Measurements from ENCODE around the gene UBE4B.
"Not testable (repeated sequence)": the region's sequence is repeated elsewhere in the genome, so short reads cannot be mapped to it uniquely, and the experiment has no call there.

Gene UBE4B

GRCh38 chr1:10179406-10180091 lies 146.8 kb downstream of the UBE4B start:
- DNase-seq, result no peak

GRCh38 chr1:10181154-10181553 lies 148.4 kb downstream of the UBE4B start:
- DNase-seq, result no peak

DNA sequence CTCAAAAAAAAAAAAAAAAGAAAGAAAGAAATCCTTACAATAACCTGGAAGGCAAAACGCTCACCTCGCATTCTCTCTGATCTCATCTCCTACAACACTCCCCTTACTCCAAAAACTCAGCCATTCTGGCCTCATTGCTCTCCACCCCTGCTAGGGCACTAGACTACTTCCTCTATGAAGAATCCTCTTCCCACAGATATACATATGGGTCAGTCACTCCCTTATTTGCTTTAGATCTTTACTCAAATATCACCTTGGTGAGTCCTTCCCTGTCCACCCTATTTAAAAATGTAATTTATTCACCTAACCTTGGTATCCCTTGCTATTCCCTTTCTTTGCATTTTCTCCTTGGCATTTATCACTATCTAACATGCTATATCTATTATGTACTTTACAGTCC lies 153.0 kb downstream of the UBE4B start:
- DNase-seq, result no peak

DNA sequence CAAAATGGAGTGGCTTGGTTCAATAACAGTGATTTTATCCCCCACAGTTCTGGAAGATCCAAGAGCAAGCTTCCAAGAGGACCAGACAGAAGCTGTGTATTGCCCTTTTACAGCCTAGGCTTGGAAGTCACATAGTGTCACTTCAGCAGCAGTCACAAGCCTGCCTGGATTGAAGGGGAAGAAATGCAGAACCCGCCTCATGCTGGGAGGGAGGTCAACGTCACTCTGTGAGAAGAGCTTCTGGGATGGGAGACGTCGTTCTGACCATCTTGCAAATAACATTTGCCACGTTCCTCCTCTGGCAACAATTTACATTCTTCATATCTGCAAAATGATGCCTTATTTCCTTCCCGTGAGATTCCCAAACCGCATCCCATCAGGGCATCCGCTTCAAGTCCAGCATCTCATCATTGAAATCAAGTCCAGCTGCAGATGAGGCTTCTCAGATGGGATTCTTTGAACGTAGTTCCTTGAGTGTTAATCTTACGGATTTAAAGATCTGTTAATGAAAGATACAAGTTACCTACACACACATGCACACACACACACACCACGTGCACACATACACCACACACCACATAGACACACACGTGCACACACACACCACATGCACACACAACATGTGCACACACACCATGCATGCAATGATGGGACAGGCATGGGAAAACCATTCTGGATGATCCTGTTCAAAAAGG lies 153.7 kb downstream of the UBE4B start:
- no peak for DNase-seq

DNA sequence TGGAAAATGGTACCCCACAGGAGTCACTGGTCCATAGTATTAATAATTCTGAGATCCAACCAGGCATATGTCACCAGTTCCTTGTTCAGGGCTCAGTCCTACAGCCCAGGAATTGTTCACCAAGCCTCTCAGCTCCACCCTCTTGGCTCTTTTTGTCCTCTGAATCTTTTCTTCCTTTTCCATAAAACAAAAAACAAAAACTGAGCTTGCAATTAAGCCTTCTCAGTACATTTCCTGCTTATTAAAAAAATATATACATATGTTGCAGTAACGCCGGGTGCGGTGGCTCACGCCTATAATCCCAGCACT lies 154.2 kb downstream of the UBE4B start:
- no peak for DNase-seq

DNA sequence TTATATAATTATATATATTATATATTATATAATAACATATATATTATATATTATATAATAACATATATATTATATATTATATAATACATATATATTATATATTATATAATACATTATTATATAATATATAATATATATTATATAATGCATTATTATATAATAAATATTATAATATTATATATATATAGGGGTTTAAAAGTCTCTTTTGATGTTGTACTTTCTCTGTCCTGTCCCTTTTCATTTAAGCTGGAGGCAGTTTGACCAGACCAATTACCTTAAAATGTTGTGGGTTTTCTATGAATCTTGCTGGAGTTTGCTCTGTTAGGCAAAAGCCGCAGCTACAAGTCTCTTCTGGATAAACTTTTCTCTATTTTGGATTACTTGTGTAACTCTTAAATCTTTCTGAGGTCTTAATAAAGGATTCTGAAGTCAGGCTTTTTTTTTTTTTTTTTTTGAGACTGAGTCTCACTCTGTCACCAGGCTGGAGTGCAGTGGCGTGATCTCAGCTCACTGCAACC lies 155.4 kb downstream of the UBE4B start:
- DNase-seq, result no peak

DNA sequence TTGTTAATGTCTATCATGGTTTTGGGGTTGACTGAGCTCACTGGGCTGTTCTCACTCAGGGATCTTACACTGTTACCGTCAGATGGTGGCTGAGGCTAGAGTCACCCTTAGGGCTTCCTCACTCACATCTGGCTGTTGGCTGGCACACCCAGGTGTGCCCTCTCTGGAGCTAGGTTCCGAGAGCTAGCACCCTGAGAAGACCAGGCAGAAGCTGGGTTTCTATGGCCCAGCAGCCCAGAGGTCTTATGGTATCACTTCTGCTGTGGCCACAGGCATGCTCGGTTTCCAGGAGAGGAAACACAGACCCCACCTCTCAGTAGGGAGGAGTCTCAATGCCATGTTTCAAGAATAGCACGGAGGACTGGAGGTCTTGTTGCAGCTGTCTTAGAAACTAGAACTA lies 156.9 kb downstream of the UBE4B start:
- no peak for DNase-seq

DNA sequence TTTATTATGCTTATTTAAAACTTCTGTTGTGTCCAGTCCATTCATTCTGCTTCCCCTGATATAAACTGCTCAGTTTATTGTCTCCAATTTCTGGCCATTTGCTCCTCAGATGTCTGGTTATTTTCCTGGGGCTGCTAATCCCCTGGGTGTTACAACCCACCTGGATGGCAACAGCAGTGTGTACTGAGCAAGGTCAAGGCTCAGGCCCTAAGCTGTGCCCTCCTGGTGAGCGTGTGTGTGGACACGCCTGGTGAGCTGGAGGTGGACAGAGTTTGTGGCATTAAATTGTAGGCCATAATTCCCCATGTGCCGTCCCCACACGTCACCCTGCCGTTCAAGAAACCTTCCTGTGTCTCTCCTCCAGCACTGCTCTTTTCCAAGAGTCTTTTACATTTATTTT lies 159.5 kb downstream of the UBE4B start:
- no peak for DNase-seq

DNA sequence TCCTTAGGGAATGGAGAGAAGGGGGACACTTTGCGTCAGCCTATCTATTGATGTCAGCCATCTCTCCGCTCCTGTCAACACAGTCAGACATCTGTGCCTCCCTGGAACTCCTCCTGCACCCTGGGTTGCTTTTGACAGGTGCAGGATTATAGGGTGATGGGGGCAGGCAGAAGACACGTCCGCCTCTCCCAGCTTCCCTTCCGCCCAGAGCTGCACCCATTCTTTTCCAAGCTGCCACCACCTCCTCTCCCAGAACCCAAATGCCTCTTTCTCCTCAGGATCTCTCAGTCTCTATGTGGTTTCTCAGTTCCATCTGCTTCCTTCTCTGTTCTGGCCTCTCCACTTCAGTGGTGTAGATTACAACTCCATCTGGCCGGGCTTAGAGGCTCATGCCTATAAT lies 160.5 kb downstream of the UBE4B start:
- no peak for DNase-seq

DNA sequence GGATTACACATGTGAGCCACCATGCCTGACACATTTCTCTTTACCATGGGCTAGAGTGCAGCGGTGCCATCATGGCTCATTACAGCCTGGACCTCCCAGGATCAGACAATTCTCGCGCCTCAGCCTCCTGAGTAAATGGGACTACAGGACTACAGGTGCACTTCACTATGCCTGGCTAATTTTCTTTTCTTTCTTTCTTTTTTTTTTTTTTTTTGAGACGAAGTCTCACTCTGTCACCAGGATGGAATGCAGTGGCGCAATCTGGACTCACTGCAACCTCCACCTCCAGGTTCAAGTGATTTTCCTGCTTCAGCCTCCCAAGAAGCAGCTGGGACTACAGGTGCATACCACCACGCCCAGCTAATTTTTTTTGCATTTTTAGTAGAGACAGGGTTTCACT lies 162.8 kb downstream of the UBE4B start:
- no peak for DNase-seq

- DNase-seq, result no peak
Measured at GRCh38 chr1:10196976-10197375, 164.2 kb downstream of the UBE4B start.

GRCh38 chr1:10200620-10201019 lies 167.9 kb downstream of the UBE4B start:
- no peak for DNase-seq

DNA sequence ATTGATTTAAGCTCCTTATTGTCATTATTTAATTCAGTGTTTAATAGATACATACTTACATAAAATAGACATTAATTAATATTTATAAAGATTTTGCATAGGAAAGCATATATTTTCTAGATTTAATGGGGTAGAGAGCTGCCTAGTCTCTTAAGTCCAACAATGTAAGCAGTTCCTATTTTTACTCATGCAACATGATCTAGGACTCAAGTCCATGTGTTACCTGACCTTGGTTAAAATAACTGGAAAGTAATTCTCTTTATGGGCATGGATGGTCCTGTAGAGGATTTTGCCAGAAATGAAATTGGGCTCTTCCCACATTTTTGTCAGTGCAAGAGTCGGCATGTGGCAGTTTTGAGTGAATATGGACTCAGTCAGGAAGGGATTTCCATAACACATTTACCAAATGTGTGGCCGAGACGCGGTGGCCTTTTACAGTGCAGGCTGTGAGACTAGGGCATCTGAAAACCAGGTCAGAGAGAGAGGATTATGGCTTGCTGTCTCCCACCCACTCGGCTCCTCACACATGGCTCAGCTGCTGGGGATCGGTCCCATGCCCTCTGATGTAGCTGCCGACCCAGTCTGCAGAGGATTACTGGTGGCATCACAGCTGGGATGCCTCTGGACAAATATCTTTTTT lies 171.4 kb downstream of the UBE4B start:
- DNase-seq, result no peak

DNA sequence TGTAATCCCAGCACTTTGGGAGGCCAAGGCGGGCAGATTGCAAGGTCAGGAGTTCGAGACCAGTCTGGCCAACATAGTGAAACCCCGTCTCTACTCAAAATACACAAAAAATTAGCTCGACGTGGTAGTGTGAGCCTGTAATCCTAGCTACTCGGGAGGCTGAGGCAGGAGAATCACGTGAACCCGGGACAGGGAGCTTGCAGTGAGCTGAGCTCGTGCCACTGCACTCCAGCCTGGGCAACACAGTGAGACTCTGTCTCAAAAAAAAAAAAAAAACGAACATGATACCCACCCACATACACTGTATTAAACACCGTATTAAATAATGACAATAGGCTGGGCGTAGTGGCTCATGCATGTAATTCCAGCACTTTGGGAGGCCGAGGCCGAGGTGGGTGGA lies 172.4 kb downstream of the UBE4B start:
- DNase-seq, result not testable (repeated sequence)

GRCh38 chr1:10207810-10208209 lies 175.1 kb downstream of the UBE4B start:
- no peak for DNase-seq

- no peak for DNase-seq
Measured at GRCh38 chr1:10208537-10208936, 175.8 kb downstream of the UBE4B start.

GRCh38 chr1:10209590-10209904 lies 176.8 kb downstream of the UBE4B start:
- DNase-seq, result no peak

DNA sequence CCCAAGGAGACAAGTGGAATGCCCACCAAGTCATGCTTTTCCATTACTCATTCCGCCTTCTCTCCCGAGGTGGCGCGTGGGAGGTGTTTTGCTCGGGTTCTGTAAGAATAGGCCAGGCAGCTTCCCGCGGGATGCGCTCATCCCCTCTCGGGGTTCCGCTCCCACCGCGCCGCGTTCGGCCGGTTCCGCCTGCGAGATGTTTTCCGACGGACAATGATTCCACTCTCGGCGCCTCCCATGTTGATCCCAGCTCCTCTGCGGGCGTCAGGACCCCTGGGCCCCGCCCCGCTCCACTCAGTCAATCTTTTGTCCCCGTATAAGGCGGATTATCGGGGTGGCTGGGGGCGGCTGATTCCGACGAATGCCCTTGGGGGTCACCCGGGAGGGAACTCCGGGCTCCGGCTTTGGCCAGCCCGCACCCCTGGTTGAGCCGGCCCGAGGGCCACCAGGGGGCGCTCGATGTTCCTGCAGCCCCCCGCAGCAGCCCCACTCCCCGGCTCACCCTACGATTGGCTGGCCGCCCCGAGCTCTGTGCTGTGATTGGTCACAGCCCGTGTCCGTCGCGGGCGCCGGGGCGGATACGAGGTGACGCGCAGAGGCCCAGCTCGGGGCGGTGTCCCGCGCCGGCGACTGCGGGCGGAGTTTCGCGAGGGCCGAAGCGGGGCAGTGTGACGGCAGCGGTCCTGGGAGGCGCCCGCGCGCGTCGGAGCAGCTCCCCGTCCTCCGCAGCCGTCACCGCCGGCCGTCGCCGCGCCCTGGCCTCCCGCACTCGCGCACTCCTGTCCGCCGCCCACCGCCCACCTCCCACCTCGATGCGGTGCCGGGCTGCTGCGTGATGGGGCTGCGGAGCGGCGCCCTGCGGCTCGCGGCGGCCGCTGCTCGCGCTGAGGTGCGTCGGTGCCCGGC lies 177.4 kb downstream of the UBE4B start, which contains the start of gene KIF1B:
KIF1B (plus strand) TSS at position 666 of the 906 bp plus-strand sequence. CDS start 21,759 bp downstream, outside the sequence.
- peak; percentile 95 to 96 for DNase-seq

- DNase-seq, result peak; percentile 40 to 57
Measured at GRCh38 chr1:10210841-10211804, 178.4 kb downstream of the UBE4B start.

GRCh38 chr1:10211805-10212410 lies 179.2 kb downstream of the UBE4B start:
- peak in 1 of 2 experiments; percentile 13 for DNase-seq

- no peak for DNase-seq
Measured at GRCh38 chr1:10212476-10212875, 179.7 kb downstream of the UBE4B start.
